Measurements from ENCODE around the gene GFRA4. TPM values are rescaled to one million over a fixed set of nuclear protein-coding genes. Genes with fewer than 3 reads are reported as not detected.

Gene GFRA4
- total RNA-seq, 1 experiment from 2014 or later = not detected

GRCh38 chr20:3702611-3703391, 39.6 kb upstream of the GFRA4 start:
- no peak overlapping the region for H3K56ac ChIP-seq (ENCODE audit: insufficient read length, low read depth, low read length)
- no peak overlapping the region for H3K27ac ChIP-seq (ENCODE audit: insufficient read length, low read depth, low read length)
- H2BK5ac ChIP-seq (ENCODE audit: insufficient read length, low read length) = no peak overlapping the region
- no peak overlapping the region for H3K14ac ChIP-seq (ENCODE audit: insufficient read depth, low read length)
- no peak overlapping the region for H3K4me2 ChIP-seq (ENCODE audit: insufficient read depth, insufficient read length, low read length)
- H2BK120ac ChIP-seq (ENCODE audit: low read depth, low read length, poor library complexity, severe bottlenecking) = no peak overlapping the region
- Mint-ChIP-seq H3K27me3 (ENCODE audit: low read depth) (no peaks in the 10 kb centered on the region; the same call in 1 of the 2 replicates), H3K27ac (no peak overlapping the region), H3K9me3 (no peaks in the 10 kb centered on the region), H3K36me3 (ENCODE audit: insufficient read depth in 1 of 3, low read depth in 3 of 3) (no peaks in the 10 kb centered on the region; a peak in 1 of 7 replicates), H3K4me3 (no peak overlapping the region), H3K4me1 (no peaks in the 10 kb centered on the region)
- no peak overlapping the region for H2AFZ ChIP-seq (ENCODE audit: low read length)
- H4K5ac ChIP-seq (ENCODE audit: insufficient read length, low read depth, low read length) = no peak overlapping the region
- no peak for DNase-seq
- no peaks in the 10 kb centered on the region for H3K9me3 ChIP-seq (ENCODE audit: control insufficient read depth, low read depth, low read length)
- H3K4me1 ChIP-seq (ENCODE audit: insufficient read depth, low read length) = no peaks in the 10 kb centered on the region
- no peak overlapping the region for H3T11ph ChIP-seq (ENCODE audit: low read length)
- no peaks in the 10 kb centered on the region for H3K27me3 ChIP-seq (ENCODE audit: insufficient read depth, low read length)
- H2AK5ac ChIP-seq (ENCODE audit: insufficient read length, low read length) = no peak overlapping the region
- no peaks in the 10 kb centered on the region for H3K79me2 ChIP-seq (ENCODE audit: insufficient read depth, low read length)
- no CpG with 5 or more reads among the region's 11 CpGs for WGBS (ENCODE audit: extremely low coverage, insufficient read length, low lambda C conversion rate)
- H3K79me1 ChIP-seq (ENCODE audit: insufficient read depth, low read depth, low read length, poor library complexity, severe bottlenecking) = no peaks in the 10 kb centered on the region
- no peak overlapping the region for H3K4ac ChIP-seq (ENCODE audit: low read depth, low read length)
- TF ChIP-seq, protein P1, sequence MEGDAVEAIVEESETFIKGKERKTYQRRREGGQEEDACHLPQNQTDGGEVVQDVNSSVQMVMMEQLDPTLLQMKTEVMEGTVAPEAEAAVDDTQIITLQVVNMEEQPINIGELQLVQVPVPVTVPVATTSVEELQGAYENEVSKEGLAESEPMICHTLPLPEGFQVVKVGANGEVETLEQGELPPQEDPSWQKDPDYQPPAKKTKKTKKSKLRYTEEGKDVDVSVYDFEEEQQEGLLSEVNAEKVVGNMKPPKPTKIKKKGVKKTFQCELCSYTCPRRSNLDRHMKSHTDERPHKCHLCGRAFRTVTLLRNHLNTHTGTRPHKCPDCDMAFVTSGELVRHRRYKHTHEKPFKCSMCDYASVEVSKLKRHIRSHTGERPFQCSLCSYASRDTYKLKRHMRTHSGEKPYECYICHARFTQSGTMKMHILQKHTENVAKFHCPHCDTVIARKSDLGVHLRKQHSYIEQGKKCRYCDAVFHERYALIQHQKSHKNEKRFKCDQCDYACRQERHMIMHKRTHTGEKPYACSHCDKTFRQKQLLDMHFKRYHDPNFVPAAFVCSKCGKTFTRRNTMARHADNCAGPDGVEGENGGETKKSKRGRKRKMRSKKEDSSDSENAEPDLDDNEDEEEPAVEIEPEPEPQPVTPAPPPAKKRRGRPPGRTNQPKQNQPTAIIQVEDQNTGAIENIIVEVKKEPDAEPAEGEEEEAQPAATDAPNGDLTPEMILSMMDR (conservative IDR thresholded peaks at IDR 0.05) = no peak
- H2BK20ac ChIP-seq (ENCODE audit: low read depth, low read length, poor library complexity, severe bottlenecking) = no peak overlapping the region
- no peaks in the 10 kb centered on the region for H3K23me2 ChIP-seq (ENCODE audit: insufficient read length, low read depth, low read length, poor library complexity, severe bottlenecking)
- no peak overlapping the region for H4K8ac ChIP-seq (replicated peaks; ENCODE audit: insufficient read length, low read depth, low read length)
- H2BK15ac ChIP-seq (ENCODE audit: low read depth, low read length) = no peak overlapping the region
- H3K23ac ChIP-seq (ENCODE audit: insufficient read length, low read depth, low read length) = no peak overlapping the region
- H4K20me1 ChIP-seq (ENCODE audit: control insufficient read depth, insufficient read depth, insufficient read length) = peaks cover 2% of the 10 kb centered on the region
- H4K91ac ChIP-seq (ENCODE audit: insufficient read length, low read depth, low read length) = no peak overlapping the region
- H3K9ac ChIP-seq (ENCODE audit: extremely low read depth, insufficient read length, low read length) = no peak overlapping the region
- no peak overlapping the region for H2BK12ac ChIP-seq (ENCODE audit: insufficient read length, low read depth, low read length)
- no peak overlapping the region for H3K18ac ChIP-seq (ENCODE audit: insufficient read length, low read depth, low read length)
